ENCODE measurements around the gene SYT7.
"Not testable (repeated sequence)": the region's sequence is repeated elsewhere in the genome, so short reads cannot be mapped to it uniquely, and the experiment has no call there.

Gene SYT7

DNA sequence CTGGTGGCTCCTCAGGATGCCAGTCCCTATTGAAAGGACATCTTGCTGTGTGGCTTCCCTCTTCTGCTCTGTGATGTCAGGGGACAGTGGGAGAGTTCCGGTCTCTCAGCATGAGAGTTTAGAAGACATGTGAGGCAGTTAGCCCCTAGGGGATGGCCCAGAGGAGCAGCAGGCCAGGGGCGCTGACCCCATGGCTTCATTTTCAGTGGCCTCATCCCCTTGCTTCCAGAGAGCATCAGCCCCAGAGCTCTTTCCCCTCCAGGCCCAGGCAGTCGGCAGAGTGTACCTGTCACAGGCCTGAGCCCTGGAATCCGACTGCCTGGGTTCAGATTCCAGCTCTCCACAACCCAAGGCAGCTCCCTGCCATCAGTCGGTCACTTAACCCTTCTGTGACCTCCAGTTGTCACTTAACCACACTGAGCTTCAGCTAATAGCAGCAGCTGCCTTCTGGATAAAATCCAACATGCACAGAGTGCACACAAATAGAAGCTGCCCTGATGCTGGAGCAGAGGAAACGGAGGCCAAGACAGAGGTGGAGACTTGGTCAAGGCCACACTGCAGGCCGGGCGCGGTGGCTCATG, 86.4 kb downstream of the SYT7 start:
- no peak for DNase-seq

- DNase-seq: no peak
Observed at GRCh38 chr11:61491736-61492395, 89.0 kb downstream of the SYT7 start.

DNA sequence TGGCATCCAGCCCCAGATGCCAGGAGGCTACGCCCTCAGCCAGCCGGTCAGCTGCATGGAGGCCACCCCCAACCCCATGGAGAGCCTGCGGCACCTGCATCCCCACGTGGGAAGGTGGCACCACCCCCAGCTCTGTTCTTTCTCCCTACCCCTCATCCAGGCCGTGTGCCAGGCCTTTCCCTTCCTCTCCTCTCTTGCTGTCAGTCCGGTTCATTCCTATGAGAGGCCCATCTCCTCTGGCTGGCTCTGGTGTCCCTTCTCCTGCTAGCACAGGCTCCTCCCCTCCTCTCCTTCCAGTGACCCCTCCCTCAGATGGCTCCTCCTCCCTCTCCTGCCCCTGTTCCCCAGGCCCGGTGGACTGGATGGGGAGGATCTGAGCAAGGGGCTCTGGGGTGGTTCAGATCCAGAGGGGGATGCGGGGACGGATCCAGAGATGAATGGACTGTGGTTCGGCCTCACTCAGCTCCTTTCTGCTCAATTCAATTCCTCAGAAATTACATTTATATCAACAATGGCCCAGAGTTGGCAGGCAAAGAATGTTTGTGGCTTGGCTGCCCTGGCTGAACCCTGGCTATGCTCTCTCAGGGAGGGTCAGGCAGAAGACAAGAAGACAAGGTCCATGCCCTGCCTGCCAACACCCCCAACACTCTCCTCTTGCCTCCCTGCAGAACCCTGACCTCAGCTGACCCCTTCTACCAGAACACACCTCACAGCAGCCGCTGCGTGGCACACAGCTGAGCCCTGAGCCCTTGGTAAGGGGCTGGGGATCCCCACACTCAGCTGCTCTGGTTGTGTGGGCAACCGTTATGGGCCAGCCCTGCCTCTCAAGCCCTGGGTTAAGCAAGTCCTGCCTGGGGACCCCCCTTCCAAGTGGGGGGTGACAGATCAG, 90.8 kb downstream of the SYT7 start:
- no peak for DNase-seq

DNA sequence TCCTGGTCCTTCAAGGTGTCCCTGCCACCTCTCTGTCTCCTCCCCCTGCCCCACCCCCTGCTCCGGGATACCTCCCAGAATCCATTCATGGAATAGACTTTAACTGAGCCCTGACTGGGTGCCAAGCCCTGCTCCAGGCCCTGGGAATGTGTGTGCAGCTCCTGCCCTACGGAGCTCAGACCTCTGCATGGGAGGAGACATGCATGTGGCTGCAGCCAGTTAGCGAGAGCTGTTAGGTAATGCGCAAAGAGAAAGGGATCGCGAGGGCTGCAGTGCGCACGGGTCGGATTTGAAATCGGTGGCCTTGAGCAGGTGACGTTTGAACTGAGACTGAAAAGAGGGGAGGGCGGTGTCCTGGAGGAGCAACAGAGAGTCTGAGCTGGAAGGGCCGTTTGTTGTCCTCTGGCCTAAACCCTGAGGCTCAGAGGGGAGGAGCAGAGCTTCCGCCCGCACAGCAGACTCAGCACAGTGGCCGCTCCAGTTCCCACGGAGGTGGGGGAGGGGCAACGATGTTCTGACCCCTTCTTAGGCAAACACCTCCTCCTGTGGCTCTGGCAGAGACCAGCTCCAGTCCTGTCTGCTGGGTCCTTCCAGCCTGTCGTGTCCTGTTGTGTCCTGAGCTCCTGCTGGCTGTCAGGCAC, 92.1 kb downstream of the SYT7 start:
- DNase-seq: no peak

DNA sequence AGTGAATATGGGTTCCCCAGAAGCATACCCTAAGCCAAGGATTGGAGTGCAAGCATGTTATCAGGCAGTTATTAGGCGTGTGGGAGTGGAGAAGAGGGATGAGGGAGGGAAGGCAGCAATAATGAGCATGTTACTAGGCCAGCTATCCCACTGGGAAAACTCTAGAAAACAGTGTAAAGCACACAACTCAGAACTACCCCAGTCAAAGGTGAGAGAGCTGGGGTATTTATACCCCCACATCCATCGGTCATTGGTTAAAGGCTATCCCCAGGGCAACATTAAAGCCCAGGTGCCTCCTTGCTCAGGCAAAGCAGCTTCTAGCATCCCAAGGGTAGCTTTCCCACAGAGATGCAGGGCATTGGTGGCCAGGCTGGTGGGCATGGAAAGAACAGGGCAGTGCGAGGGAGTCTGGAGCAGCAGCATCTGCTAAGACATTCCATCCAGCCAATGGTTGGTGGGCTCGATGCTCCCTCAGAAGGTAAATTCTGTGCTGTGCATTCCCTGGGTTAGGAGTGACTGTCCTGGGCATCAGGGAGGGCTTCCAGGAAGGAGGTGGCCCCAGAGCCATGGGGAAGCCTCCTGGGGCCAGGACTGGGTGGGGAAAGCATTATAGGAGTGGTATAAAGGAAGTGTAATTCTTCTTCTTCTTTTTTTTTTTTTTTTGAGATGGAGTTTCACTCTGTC, 93.4 kb downstream of the SYT7 start:
- no peak for DNase-seq

DNA sequence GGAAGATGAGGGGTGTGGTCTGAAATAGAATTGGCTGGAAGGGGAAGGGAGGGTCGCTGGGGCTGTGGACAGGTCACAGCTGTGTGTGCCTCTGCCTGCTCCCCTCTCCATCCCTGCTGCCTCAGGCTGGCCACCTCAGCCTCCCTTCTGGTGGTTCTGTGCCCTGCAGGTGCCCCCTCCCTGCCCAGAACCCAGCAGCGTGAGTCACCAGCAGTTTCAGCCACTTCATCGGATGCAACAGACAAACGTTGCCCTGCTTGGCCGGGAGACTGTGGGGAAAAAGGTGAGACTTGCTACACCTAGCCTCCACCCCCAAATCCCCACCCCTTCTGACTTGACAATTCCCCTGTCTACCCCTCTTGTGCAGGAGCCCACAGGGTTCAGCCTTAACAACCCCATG, 94.1 kb downstream of the SYT7 start:
- DNase-seq: no peak

- DNase-seq: no peak
Observed at GRCh38 chr11:61486011-61486620, 94.8 kb downstream of the SYT7 start.

DNA sequence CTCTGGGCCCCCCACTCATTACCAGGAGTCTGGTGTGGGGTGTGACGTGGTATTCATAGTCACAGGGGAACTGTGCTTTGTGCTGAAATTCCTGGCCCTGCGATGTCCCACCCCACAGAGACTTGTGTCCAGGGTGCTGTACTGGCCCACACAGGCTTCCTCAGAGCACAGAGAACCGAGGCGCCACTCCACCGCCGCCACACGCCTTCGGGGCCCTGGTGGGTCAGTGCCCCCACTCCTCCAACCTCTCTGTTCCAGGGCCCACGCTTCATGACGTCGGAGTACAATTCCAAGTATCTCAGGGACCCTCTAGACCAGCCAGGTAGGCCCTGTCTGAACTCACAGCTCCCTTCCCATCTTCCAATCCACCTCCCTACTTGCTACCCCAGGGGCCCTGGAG, 95.8 kb downstream of the SYT7 start:
- DNase-seq: no peak

- DNase-seq: no peak
Observed at GRCh38 chr11:61484541-61484940, 96.3 kb downstream of the SYT7 start.

DNA sequence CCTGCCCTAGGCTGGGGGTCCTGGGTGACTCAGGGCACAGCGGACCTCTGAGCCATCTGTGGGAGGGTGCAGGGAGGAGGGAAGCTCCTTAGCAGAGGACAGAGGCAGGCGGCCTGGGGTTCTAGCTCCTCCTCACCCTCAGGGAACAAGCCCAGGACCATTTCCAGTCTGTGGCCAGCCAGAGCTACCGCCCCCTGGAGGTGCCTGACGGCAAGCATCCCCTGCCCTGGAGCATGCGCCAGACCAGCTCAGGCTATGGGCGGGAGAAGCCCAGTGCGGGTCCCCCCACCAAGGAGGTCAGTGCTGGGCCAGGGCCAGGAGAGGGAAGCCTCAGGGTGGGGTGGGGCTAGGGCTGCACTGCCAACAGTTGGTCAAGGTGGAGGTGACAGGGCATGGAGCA, 98.4 kb downstream of the SYT7 start:
- no peak for DNase-seq

DNA sequence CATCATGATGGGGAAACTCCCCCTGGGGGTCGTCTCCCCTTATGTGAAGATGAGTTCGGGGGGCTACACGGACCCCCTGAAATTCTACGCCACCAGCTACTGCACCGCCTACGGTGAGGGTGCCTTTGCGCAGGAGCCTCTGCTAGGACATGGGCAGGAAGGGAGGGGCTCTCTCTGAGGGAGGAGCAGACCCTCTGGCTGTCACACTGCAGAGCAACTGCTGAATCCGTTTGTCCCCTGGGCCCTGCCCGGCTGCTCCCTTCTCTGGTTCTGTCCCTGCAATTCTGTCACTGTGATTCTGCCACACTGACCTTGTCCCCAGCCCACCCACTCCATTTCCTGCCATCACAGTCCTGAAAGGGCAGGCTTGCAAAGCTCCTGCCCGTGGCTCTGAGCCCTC, 99.1 kb downstream of the SYT7 start:
- no peak for DNase-seq

DNA sequence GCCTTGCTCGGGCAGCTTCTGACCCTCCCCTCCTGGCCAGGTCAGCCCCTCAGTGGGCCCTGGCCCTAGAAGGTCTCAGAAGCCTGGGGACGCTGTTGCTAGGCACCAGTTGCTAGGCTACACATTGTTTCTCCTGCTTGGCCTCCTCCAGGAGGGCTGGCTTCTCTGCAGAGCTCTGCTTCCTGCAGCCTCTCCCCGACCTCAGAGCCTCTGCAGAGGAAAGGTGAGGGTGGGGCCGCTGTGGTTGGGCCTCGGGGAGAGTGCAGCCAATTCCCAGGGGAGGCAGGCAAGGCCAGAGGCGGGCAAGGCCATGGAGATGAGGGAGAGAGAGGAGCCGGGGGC, 99.9 kb downstream of the SYT7 start:
- DNase-seq: no peak

DNA sequence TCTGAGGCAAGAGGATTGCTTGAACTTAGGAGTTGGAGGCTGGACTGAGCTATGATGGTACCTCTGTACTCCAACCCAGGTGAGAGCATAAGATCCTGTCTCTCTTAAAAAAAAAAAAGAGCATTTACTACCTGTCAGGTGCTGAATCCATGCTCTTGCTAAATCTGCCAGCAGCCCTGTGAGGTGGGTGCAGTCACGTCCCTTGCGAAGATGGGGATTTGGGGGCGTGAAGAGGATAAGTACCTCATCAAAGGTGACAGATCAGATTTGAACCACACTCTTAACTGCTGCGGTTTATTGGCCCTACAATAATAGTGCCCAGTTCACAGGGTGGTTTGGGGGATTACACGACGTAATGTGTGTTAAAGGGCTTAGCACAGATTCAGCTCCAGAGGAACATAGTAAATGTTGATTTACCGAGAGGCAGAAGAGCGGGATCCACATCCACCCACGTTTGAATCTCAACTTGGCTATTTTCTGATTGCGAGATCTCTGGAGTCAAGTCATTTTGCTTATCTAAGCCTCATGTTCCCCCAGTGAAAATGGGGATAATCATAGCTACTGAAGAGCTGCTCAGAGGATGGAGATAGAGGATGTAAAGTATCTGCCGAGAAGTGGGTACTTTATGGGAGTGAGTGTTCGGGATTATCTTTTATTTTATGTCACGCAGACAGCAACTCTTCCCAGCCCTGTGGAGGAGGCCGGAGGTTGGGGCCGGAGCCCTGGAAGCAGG, 100.4 kb downstream of the SYT7 start:
- no peak for DNase-seq

DNA sequence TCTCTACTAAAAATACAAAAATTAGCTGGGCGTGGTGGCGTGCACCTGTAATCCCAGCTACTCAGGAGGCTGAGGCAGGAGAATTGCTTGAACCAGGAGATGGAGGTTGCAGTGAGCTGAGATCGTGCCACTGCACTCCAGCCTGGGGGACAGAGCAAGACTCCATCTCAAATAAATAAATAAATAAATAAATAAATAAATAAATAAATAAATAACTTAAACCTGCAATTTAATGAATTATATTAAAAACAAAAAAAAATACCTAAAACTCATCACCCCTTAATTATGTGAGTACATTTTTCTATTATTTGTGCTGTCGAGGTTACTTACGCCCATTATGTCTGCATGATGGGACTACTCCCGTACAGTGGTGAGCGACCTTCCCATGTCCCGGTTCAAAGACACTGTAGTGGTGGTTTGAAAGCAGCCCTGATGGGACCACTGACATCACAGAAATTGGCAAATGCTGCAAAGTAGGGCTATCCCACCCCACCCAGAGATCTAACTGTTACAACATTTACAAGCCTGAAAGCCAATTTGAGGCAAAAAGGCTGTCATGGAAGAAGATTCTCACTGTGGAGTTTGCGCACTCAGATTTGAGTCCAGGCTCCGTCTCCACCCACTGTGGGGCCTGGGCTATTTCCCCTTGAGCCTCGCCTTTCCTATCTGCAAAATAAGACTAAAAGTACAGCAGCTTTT, 101.4 kb downstream of the SYT7 start:
- DNase-seq: not testable (repeated sequence)

GRCh38 chr11:61477727-61478148, 103.1 kb downstream of the SYT7 start:
- DNase-seq: no peak

GRCh38 chr11:61477126-61477525, 103.8 kb downstream of the SYT7 start:
- no peak for DNase-seq

DNA sequence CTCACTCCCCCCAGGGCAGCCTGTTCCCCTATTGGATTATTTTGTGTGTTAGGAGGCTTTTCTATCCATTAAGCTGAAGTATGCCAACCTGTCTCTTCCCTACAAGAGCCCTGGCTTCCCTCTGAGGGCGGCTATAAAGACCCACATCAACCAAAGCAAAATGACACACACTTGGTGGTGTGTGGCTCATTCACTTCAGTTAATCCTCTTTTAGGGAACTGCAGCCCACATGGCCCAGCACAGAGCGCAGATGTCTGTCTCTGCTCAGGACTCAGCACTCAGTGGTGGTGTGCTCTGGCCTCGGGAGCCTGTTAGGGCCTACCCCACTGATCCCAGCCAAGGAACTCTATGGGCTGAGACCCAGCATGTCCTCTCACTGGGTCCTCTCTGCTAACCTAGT, 104.5 kb downstream of the SYT7 start:
- DNase-seq: no peak

- no peak for DNase-seq
Observed at GRCh38 chr11:61475433-61475832, 105.4 kb downstream of the SYT7 start.

DNA sequence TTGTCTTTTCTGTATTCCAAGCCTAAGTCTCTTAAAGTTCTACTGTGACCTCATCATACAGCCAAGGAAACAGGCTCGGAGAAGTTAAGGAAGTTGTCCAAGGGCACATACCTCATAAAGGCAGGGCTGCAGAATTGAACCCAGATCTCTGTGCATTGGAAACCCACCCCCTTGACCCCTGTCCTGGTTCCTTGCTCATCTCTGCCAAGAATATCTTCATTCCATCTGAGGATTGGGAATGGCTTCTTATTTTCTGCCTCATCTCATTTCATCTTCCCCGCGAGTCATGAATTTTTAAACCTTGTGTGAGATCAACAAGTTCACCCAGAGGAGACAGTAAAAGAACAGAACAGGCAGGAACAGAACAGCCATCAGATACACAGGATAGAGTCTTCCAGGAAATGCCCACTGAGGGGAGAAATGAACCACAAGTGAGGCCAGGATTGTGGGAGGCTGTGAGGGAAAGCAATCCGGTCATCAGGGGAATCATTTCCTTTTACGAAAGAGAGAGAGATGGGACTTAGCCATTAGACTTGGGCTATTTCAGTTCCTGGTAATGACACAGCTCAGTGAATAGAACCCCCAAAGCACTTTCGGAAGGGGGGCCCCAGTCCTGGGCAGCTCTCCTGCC, 106.7 kb downstream of the SYT7 start:
- DNase-seq: no peak

DNA sequence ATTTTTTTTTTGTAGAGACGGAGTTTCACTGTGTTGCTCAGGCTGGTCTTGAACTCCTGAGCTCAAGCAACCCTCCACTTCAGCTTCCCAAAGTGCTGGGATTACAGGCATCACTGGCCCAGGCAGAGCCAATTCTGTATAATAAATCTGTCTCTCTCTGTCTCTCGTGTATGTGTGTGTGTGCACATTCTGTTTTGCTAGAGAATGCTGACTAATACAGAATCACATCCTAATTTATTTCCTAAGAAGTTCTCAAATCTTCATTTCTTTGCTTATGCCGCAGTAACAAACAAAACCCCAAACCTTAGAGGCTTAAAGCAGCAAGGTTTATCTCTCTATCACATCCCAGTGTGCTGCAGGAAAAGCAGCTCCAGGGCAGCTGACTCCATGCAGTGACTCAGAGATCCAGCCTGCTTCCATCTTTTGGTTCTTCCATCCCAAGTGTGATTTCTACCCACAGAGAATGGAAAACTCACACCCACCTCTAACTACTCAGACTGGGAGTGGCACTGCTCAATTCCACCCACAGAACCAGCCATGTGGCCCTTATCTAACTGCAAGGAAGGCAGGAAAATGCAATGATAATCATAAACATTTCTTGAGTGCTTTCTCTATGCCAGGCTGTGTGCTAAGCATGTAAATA, 107.4 kb downstream of the SYT7 start:
- no peak for DNase-seq

All from T1000 (cell line).